ENCODE results near the gene LETM1. TPM values are rescaled to one million over a fixed set of nuclear protein-coding genes. Genes with fewer than 3 reads are reported as not detected.

The LETM1 gene
- total and polyA plus RNA-seq, 5 donors from 2014 or later, result 10.3 to 41.8 (median 12.4) TPM

DNA sequence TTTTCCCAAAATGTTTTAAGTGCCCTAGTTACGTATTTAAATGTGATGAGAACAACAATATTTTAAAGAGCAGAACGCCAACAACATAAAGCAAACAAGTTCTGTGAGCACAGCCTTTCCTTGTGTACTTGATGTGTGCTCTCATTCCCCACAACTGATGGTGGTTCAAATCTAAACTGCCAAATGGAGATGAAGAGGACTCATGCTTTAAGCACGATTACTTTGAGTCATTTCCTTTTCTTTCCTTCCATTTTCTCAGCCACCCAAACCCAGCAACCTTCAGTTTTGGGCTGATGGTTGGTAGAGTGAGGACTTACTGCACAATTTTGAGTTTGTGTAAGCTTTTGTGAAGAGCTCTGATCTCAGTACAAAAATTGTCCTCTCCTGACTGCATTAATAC lies 16.9 kb upstream of the LETM1 start:
- peak overlapping the region; percentile 75 for H3K27ac ChIP-seq (ENCODE audit: insufficient read depth, low read length, poor library complexity, severe bottlenecking)
- H3K4me3 Mint-ChIP-seq, result peak overlapping the region; percentile 88 to 98 (median 93)
- H3K4me1 Mint-ChIP-seq, result peaks cover 28 to 58% (median 44%) of the 10 kb centered on the region in 4 donors
- ATAC-seq (ENCODE audit: low read depth in 2 of 2), result no peak
- H3K4me1 ChIP-seq (ENCODE audit: control insufficient read depth, insufficient read depth, low read length, poor library complexity, severe bottlenecking), result peaks cover 25% of the 10 kb centered on the region
- H3K27me3 ChIP-seq (ENCODE audit: control insufficient read depth, insufficient read depth, low read length), result no peaks in the 10 kb centered on the region
- DNase-seq, result peak in 1 of 3 donors; percentile 77
- H3K9me3 ChIP-seq (ENCODE audit: control insufficient read depth in 2 of 2, low read length in 2 of 2), result no peaks in the 10 kb centered on the region
- peaks cover 0 to 1% (median 0%) of the 10 kb centered on the region in 7 donors for H3K9me3 Mint-ChIP-seq
- H3K27ac Mint-ChIP-seq, result peak overlapping the region; percentile 90 to 99 (median 94)
- H3K27me3 Mint-ChIP-seq, result no peaks in the 10 kb centered on the region
- no peaks in the 10 kb centered on the region for H3K36me3 Mint-ChIP-seq
- H3K4me3 ChIP-seq (ENCODE audit: low read depth, low read length), result peak overlapping the region; percentile 89
- H3K36me3 ChIP-seq (ENCODE audit: control insufficient read depth, insufficient read depth, low read length), result no peaks in the 10 kb centered on the region

DNA sequence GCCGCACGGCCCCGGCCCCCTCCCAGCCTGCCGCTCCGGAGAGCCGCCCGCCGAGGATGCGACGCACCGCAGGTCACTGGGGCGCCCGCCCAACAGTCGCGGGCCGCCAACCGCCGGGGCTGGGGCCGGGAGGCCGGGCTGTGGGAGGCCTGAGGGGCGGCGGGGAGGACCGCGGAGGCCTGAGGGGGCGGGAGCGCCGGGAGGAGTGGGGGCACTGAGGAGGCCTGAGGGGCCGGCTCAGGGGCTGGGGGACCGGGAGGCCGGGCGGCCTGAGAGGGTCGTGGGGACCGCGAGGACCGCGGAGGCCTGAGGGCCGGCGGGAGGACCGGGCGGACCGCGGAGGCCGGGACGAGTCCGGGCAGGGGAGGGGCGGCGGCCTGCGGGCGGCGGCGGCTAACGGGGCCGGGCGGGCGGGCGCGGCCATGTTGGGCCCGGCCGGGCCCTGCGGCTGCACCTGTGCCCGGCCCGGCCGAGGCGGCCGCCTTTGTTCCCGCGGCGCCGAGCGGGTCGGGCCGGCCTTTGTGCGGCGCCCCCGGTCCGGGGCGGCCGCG lies 15.6 kb upstream of the LETM1 start:
- ATAC-seq (ENCODE audit: low read depth in 2 of 2) (no peak), DNase-seq (no peak)
- Mint-ChIP-seq H3K4me3 (peak overlapping the region in 1 of 4 donors; percentile 24), H3K27me3 (no peaks in the 10 kb centered on the region), H3K4me1 (peaks cover 21 to 46% (median 33%) of the 10 kb centered on the region in 4 donors), H3K9me3 (peaks cover 0 to 1% (median 0%) of the 10 kb centered on the region in 7 donors), H3K27ac (no peak overlapping the region), H3K36me3 (no peaks in the 10 kb centered on the region)
- H3K4me3 ChIP-seq (ENCODE audit: low read depth, low read length), result no peak overlapping the region
- H3K9me3 ChIP-seq (ENCODE audit: control insufficient read depth in 2 of 2, low read length in 2 of 2), result no peaks in the 10 kb centered on the region
- H3K36me3 ChIP-seq (ENCODE audit: control insufficient read depth, insufficient read depth, low read length), result no peaks in the 10 kb centered on the region
- no peaks in the 10 kb centered on the region for H3K27me3 ChIP-seq (ENCODE audit: control insufficient read depth, insufficient read depth, low read length)
- H3K27ac ChIP-seq (ENCODE audit: insufficient read depth, low read length, poor library complexity, severe bottlenecking), result peak overlapping the region; percentile 75
- H3K4me1 ChIP-seq (ENCODE audit: control insufficient read depth, insufficient read depth, low read length, poor library complexity, severe bottlenecking), result peaks cover 22% of the 10 kb centered on the region

DNA sequence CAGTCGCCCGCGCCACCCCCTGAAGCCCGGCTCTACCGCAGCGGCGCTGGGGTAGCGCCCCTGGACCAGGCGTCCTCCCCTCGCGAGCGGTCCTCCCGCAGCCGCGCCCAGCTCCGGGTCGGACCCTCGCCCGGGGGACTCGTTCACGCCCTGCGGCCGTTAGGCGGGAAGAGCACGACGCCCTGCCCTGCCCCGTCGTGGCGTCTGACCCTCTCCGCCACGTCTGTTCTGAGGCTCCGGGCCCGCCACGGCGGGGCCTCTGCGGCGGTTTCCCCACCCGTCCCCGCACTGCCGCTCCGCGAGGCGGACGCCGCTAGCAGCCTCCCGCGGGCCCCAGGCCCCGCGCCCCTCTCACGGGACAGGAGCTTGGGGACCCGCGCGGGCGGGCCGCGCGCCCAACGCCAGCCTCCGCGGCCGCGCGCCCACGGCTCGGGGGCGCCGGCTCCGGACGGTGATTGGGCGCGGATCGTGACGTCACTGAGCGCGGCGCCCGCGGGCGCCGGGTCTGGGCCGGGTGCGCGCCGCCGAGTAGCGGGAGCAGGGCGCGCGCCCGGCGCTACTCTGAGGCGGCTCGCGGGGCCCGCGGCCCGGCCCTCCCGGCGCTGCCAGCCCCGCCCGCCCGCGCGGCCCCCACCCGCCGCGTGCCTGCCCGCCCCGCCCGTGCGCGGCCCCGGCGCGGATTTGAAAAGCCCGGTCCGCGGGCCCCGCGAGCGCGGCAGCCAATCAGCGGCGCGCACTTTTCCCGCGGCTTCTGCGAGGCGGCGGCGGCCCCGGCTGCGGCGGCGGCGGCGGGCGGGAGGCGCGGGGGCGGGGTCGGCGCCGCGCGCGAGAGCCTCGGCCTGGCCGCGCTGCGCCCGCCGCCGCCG lies 14.9 kb upstream of the LETM1 start, which contains the start of gene NSD2:
NSD2 (plus strand) TSS at position 816 of the 866 bp plus-strand sequence. CDS start 29,262 bp downstream, outside the sequence.
- no peaks in the 10 kb centered on the region for H3K27me3 Mint-ChIP-seq
- Histone ChIP-seq H3K27ac (ENCODE audit: insufficient read depth, low read length, poor library complexity, severe bottlenecking) (peak within 1 kb of the TSS; percentile 96), H3K27me3 (ENCODE audit: control insufficient read depth, insufficient read depth, low read length) (no peaks in the 10 kb centered on the region), H3K4me3 (ENCODE audit: low read depth, low read length) (peak within 1 kb of the TSS; percentile 89), H3K9me3 (ENCODE audit: control insufficient read depth in 2 of 2, low read length in 2 of 2) (no peaks in the 10 kb centered on the region), H3K4me1 (ENCODE audit: control insufficient read depth, insufficient read depth, low read length, poor library complexity, severe bottlenecking) (peaks cover 22% of the 10 kb centered on the region), H3K36me3 (ENCODE audit: control insufficient read depth, insufficient read depth, low read length) (no peaks in the 10 kb centered on the region)
- DNase-seq, result peak; percentile 84 to 93 (median 86)
- H3K4me1 Mint-ChIP-seq, result peaks cover 21 to 40% (median 30%) of the 10 kb centered on the region in 4 donors
- peak; percentile 71 to 72 for ATAC-seq (ENCODE audit: low read depth in 2 of 2)
- peak within 1 kb of the TSS; percentile 94 to 99 (median 95) for H3K27ac Mint-ChIP-seq
- peaks cover 0 to 1% (median 0%) of the 10 kb centered on the region in 7 donors for H3K9me3 Mint-ChIP-seq
- H3K36me3 Mint-ChIP-seq, result no peaks in the 10 kb centered on the region
- peak within 1 kb of the TSS; percentile 90 to 98 (median 94) for H3K4me3 Mint-ChIP-seq

DNA sequence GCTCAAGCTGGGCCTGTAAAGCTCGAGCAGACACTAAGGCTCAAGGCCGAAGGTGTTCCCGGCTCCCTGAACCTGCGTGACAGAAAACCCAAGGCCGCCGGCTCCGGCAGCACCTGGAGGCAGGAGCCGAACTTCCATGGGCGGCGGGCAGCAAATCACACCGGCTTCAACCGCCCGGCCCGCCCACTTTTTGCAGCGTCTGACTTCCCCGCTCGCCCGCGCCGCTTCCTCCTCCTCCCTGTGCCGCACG lies 14.3 kb upstream of the LETM1 start:
- Mint-ChIP-seq H3K4me3 (peak overlapping the region; percentile 88 to 95 (median 90)), H3K36me3 (no peaks in the 10 kb centered on the region), H3K27me3 (no peaks in the 10 kb centered on the region), H3K9me3 (peaks cover 0 to 1% (median 0%) of the 10 kb centered on the region in 7 donors), H3K27ac (peak overlapping the region; percentile 92 to 95 (median 94)), H3K4me1 (peaks cover 21 to 40% (median 30%) of the 10 kb centered on the region in 4 donors)
- Histone ChIP-seq H3K36me3 (ENCODE audit: control insufficient read depth, insufficient read depth, low read length) (no peaks in the 10 kb centered on the region), H3K27me3 (ENCODE audit: control insufficient read depth, insufficient read depth, low read length) (no peaks in the 10 kb centered on the region), H3K4me1 (ENCODE audit: control insufficient read depth, insufficient read depth, low read length, poor library complexity, severe bottlenecking) (peaks cover 22% of the 10 kb centered on the region), H3K4me3 (ENCODE audit: low read depth, low read length) (peak overlapping the region; percentile 47), H3K9me3 (ENCODE audit: control insufficient read depth in 2 of 2, low read length in 2 of 2) (no peaks in the 10 kb centered on the region), H3K27ac (ENCODE audit: insufficient read depth, low read length, poor library complexity, severe bottlenecking) (peak overlapping the region; percentile 96)
- ATAC-seq (ENCODE audit: low read depth in 2 of 2) (peak; percentile 69 to 71), DNase-seq (peak; percentile 85 to 94 (median 88))

DNA sequence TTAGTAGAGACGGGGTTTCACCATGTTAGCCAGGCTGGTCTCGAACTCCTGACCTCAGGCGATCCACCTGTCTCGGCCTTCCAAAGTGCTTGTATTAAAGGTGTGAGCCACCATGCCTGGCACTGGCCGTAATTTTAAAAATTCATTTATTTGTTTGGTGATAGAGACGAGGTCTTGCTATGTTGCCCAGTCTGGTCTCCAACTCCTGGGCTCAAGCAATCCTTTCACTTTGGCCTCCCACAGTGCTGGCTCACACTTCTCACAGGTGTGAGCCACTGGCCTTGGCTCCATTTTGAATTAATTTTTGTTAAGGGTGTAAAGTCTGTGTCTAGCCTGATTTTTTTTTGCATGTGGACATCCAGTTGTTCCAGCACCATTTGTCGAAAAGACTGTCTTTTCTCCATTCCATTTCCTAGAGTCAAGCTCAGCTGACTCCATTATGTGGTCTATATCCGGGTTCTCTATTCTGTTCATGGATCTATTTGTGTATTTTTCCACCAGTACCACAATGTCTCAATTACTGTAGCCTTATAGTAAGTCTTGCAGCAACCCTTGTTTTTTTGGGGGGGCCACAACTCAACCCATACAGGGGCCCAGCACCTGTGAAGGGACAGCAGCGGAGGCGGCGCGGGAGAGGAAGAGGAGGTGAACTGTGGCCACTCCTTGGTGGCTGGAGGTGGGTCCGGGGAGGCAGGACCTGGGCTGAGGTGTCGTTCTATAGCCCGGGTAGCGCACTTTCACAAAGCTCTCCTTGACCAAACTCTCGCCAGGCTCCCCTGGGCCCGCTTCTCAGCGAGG lies 13.8 kb upstream of the LETM1 start:
- Mint-ChIP-seq H3K4me3 (peak overlapping the region; percentile 88 to 95 (median 90)), H3K27ac (peak overlapping the region; percentile 92 to 95 (median 94)), H3K4me1 (peaks cover 20 to 35% (median 27%) of the 10 kb centered on the region in 4 donors), H3K27me3 (no peaks in the 10 kb centered on the region), H3K9me3 (peaks cover 0 to 1% (median 0%) of the 10 kb centered on the region in 7 donors), H3K36me3 (no peaks in the 10 kb centered on the region)
- Histone ChIP-seq H3K36me3 (ENCODE audit: control insufficient read depth, insufficient read depth, low read length) (no peaks in the 10 kb centered on the region), H3K27me3 (ENCODE audit: control insufficient read depth, insufficient read depth, low read length) (no peaks in the 10 kb centered on the region), H3K4me3 (ENCODE audit: low read depth, low read length) (peak overlapping the region; percentile 47), H3K4me1 (ENCODE audit: control insufficient read depth, insufficient read depth, low read length, poor library complexity, severe bottlenecking) (peaks cover 22% of the 10 kb centered on the region), H3K27ac (ENCODE audit: insufficient read depth, low read length, poor library complexity, severe bottlenecking) (peak overlapping the region; percentile 96), H3K9me3 (ENCODE audit: control insufficient read depth in 2 of 2, low read length in 2 of 2) (no peaks in the 10 kb centered on the region)
- DNase-seq (peak in 1 of 3 donors; percentile 19), ATAC-seq (ENCODE audit: low read depth in 2 of 2) (no peak)

DNA sequence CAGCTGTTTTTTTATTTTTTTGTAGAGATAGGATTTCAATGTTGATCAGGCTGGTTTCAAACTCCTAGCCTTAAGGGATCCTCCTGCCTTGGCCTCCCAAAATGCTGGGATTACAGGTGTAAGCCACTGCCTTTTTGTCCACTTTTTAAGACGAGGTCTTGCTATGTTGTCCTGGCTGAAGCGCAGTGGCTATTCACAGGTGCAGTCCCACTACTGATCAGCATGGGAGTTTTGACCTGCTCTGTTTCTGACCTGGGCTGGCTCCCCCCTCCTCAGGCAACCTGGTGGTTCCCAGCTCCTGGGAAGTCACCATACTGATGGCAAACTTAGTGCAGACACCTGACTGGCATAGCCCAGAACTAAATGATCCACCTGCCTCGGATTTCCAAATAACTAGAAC lies 13.0 kb upstream of the LETM1 start:
- peak overlapping the region in 1 of 3 donors; percentile 95 for H3K27ac Mint-ChIP-seq
- H3K27me3 Mint-ChIP-seq, result no peaks in the 10 kb centered on the region
- Histone ChIP-seq H3K27ac (ENCODE audit: insufficient read depth, low read length, poor library complexity, severe bottlenecking) (peak overlapping the region; percentile 96), H3K4me3 (ENCODE audit: low read depth, low read length) (no peak overlapping the region), H3K27me3 (ENCODE audit: control insufficient read depth, insufficient read depth, low read length) (no peaks in the 10 kb centered on the region), H3K9me3 (ENCODE audit: control insufficient read depth in 2 of 2, low read length in 2 of 2) (no peaks in the 10 kb centered on the region), H3K36me3 (ENCODE audit: control insufficient read depth, insufficient read depth, low read length) (no peaks in the 10 kb centered on the region), H3K4me1 (ENCODE audit: control insufficient read depth, insufficient read depth, low read length, poor library complexity, severe bottlenecking) (peaks cover 19% of the 10 kb centered on the region)
- H3K36me3 Mint-ChIP-seq, result no peaks in the 10 kb centered on the region
- ATAC-seq (ENCODE audit: low read depth in 2 of 2) (no peak), DNase-seq (no peak)
- H3K9me3 Mint-ChIP-seq, result peaks cover 0 to 1% (median 0%) of the 10 kb centered on the region in 7 donors
- peak overlapping the region; percentile 43 to 90 (median 88) for H3K4me3 Mint-ChIP-seq
- peaks cover 12 to 27% (median 20%) of the 10 kb centered on the region in 4 donors for H3K4me1 Mint-ChIP-seq

DNA sequence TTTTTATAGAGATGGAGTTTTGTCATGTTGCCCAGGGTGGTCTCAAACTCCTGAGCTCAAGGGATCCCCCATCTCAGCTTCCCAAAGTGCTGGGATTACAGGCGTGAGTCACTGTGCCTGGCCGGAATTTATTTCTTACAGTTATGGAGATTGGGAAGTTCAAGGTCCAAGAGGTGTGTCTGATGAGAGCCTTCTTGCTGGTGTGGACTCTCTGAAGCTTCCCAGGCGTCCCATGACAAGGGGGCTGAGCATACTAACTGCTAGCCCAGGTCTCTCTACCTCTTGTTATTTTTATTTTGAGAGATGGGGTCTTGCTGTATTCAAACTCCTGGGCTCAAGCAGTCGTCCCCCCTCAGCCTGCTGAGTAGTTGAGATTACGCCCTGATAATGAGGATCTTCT lies 12.3 kb upstream of the LETM1 start:
- peaks cover 8 to 24% (median 18%) of the 10 kb centered on the region in 4 donors for H3K4me1 Mint-ChIP-seq
- peaks cover 0 to 1% (median 0%) of the 10 kb centered on the region in 7 donors for H3K9me3 Mint-ChIP-seq
- peak overlapping the region in 3 of 4 donors; percentile 33 to 88 (median 40) for H3K4me3 Mint-ChIP-seq
- H3K27me3 Mint-ChIP-seq, result no peaks in the 10 kb centered on the region
- H3K36me3 Mint-ChIP-seq, result no peaks in the 10 kb centered on the region
- H3K27ac Mint-ChIP-seq, result no peak overlapping the region
- Histone ChIP-seq H3K27me3 (ENCODE audit: control insufficient read depth, insufficient read depth, low read length) (no peaks in the 10 kb centered on the region), H3K4me3 (ENCODE audit: low read depth, low read length) (no peak overlapping the region), H3K36me3 (ENCODE audit: control insufficient read depth, insufficient read depth, low read length) (no peaks in the 10 kb centered on the region), H3K9me3 (ENCODE audit: control insufficient read depth in 2 of 2, low read length in 2 of 2) (no peaks in the 10 kb centered on the region), H3K27ac (ENCODE audit: insufficient read depth, low read length, poor library complexity, severe bottlenecking) (no peak overlapping the region), H3K4me1 (ENCODE audit: control insufficient read depth, insufficient read depth, low read length, poor library complexity, severe bottlenecking) (peaks cover 14% of the 10 kb centered on the region)
- no peak for DNase-seq
- no peak for ATAC-seq (ENCODE audit: low read depth in 2 of 2)
